ENCODE results near the gene EXTL1.

DNA sequence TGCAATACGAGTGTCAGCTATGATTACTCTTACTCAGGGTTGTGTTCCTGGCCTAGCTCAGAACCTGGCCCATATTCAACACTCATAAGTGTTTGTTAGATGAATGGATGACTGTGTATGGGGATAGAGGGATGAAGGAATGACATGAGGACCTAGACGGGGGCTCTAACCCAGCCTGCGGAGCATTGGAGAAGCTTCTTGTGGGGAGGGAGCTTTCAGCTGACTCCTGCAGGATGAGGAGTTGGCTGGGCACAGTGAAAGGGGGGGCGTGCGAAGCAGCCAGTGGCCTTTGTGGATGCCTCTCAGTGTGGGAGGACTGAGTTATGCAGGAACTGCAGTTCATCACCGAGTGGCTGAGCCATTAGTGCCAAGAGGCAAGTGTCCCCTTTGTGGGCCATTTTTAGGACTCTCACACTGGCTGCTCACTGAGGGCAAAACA, 1.2 kb upstream of the EXTL1 start:
- no peak for TF ChIP-seq CTCF (IDR thresholded peaks at IDR 0.05)
- no peak for TF ChIP-seq POLR2A (IDR thresholded peaks at IDR 0.05)

Data from esophagus squamous epithelium (tissue), 4 donors.